H7 (cell line): ENCODE data around the gene SSR4. TPM values are rescaled to one million over a fixed set of nuclear protein-coding genes. Genes with fewer than 3 reads are reported as not detected.

ENCODE experiments used
- DNase-seq: peaks from one replicate; pipeline ENCODE4 v3.0.0; 2012
- H3K27me3 ChIP-seq: 2 replicates; pipeline ENCODE4 v1.6.0; 2011; ENCODE audit warnings: mild to moderate bottlenecking, low read length; ENCODE audit not compliant: control insufficient read depth, insufficient read depth
- H3K36me3 ChIP-seq: replicated peaks from 2 replicates; pipeline ENCODE4 v1.5.1; 2011; ENCODE audit warnings: low read length; ENCODE audit not compliant: control insufficient read depth, insufficient read depth
- H3K4me3 ChIP-seq: 2 replicates; pipeline ENCODE4 v1.5.1; 2011; ENCODE audit warnings: low read depth, mild to moderate bottlenecking, control low read depth, low read length, moderate library complexity; ENCODE audit not compliant: insufficient read depth
- total RNA-seq: library from RNA; depleted of rRNA; stranded (reverse); fragments of >200 nt; shearing (Covaris generic); gene quantifications from 2 replicates; pipeline ENCODE4 v1.2.3, GENCODE V29; 2014

The SSR4 gene
- total RNA-seq, 1 experiment from 2014 or later, result 198 TPM

- peak; percentile 74 for DNase-seq
- H3K4me3 ChIP-seq, result peak overlapping the region; percentile 37
- no peaks in the 10 kb centered on the region for H3K27me3 ChIP-seq
- no peaks in the 10 kb centered on the region for H3K36me3 ChIP-seq
These were observed 25.0 kb downstream of the SSR4 start for GRCh38 chrX:153819384-153820040.

GRCh38 chrX:153820601-153821000 is 26.1 kb downstream of the SSR4 start:
- DNase-seq, result peak; percentile 38
- no peak overlapping the region for H3K4me3 ChIP-seq
- no peaks in the 10 kb centered on the region for H3K36me3 ChIP-seq
- H3K27me3 ChIP-seq, result no peaks in the 10 kb centered on the region

GRCh38 chrX:153821066-153821465 is 26.6 kb downstream of the SSR4 start:
- peak; percentile 47 for DNase-seq
- no peak overlapping the region for H3K4me3 ChIP-seq
- no peaks in the 10 kb centered on the region for H3K27me3 ChIP-seq
- no peaks in the 10 kb centered on the region for H3K36me3 ChIP-seq

- peak; percentile 20 for DNase-seq
- H3K4me3 ChIP-seq, result no peak overlapping the region
- H3K27me3 ChIP-seq, result no peaks in the 10 kb centered on the region
- no peaks in the 10 kb centered on the region; the same call in 1 of the 2 replicates for H3K36me3 ChIP-seq
These were observed 29.9 kb downstream of the SSR4 start for GRCh38 chrX:153824348-153824747.

GRCh38 chrX:153825042-153825441 is 30.6 kb downstream of the SSR4 start:
- Histone ChIP-seq H3K36me3 (no peaks in the 10 kb centered on the region; the same call in 1 of the 2 replicates), H3K27me3 (no peaks in the 10 kb centered on the region), H3K4me3 (no peak overlapping the region)
- DNase-seq, result peak; percentile 14

GRCh38 chrX:153827016-153827415 is 32.5 kb downstream of the SSR4 start:
- no peak overlapping the region for H3K4me3 ChIP-seq
- H3K27me3 ChIP-seq, result no peaks in the 10 kb centered on the region
- DNase-seq, result no peak
- H3K36me3 ChIP-seq, result no peaks in the 10 kb centered on the region; the same call in 1 of the 2 replicates

- Histone ChIP-seq H3K36me3 (no peaks in the 10 kb centered on the region; the same call in 1 of the 2 replicates), H3K4me3 (peak overlapping the region; percentile 72), H3K27me3 (no peaks in the 10 kb centered on the region)
- DNase-seq, result peak; percentile 46
These were observed 33.4 kb downstream of the SSR4 start for GRCh38 chrX:153827903-153828302.

- H3K36me3 ChIP-seq, result no peaks in the 10 kb centered on the region; the same call in 1 of the 2 replicates
- H3K27me3 ChIP-seq, result no peaks in the 10 kb centered on the region
- peak overlapping the region; percentile 72 for H3K4me3 ChIP-seq
These were observed 33.8 kb downstream of the SSR4 start for GRCh38 chrX:153828308-153828707.

GRCh38 chrX:153828723-153829548 is 34.5 kb downstream of the SSR4 start:
- no peaks in the 10 kb centered on the region; the same call in 1 of the 2 replicates for H3K36me3 ChIP-seq
- no peaks in the 10 kb centered on the region for H3K27me3 ChIP-seq
- peak; percentile 82 for DNase-seq
- H3K4me3 ChIP-seq, result peak overlapping the region; percentile 72

More at GRCh38 chrX:153828308-153828707, 33.8 kb downstream of the SSR4 start:
- peak; percentile 61 for DNase-seq

- Histone ChIP-seq H3K27me3 (no peaks in the 10 kb centered on the region), H3K4me3 (peak overlapping the region; percentile 72), H3K36me3 (no peaks in the 10 kb centered on the region; the same call in 1 of the 2 replicates)
- peak; percentile 59 for DNase-seq
These were observed 35.0 kb downstream of the SSR4 start for GRCh38 chrX:153829549-153829798.

GRCh38 chrX:153829799-153830639 is 35.6 kb downstream of the SSR4 start, which contains the start of gene PDZD4:
TSS of gene PDZD4 (minus strand) at chrX:153830544. CDS start at chrX:153830298, 246 bp downstream.
- DNase-seq, result peak; percentile 89
- peak within 1 kb of the TSS; percentile 72 for H3K4me3 ChIP-seq
- no peaks in the 10 kb centered on the region for H3K27me3 ChIP-seq
- no peaks in the 10 kb centered on the region; the same call in 1 of the 2 replicates for H3K36me3 ChIP-seq

- Histone ChIP-seq H3K36me3 (no peaks in the 10 kb centered on the region; the same call in 1 of the 2 replicates), H3K4me3 (peak overlapping the region; percentile 72), H3K27me3 (no peaks in the 10 kb centered on the region)
- DNase-seq, result peak; percentile 70
These were observed 36.4 kb downstream of the SSR4 start for GRCh38 chrX:153830640-153831428.

- peak; percentile 62 for DNase-seq
- H3K36me3 ChIP-seq, result no peaks in the 10 kb centered on the region; the same call in 1 of the 2 replicates
- H3K27me3 ChIP-seq, result no peaks in the 10 kb centered on the region
- H3K4me3 ChIP-seq, result peak overlapping the region; percentile 47
These were observed 37.1 kb downstream of the SSR4 start for GRCh38 chrX:153831429-153832150.
